ENCODE data around the gene TBL1Y.

- no peak for TF ChIP-seq CTCF (IDR thresholded peaks at IDR 0.05)
- TF ChIP-seq POLR2A (IDR thresholded peaks at IDR 0.05), result no peak
Observed at GRCh38 chrY:7056886-7057285, 146.4 kb downstream of the TBL1Y start.

Measured in uterus (tissue), 2 donors.